ENCODE results near the gene DAAM2. TPM values are rescaled to one million over a fixed set of nuclear protein-coding genes. Genes with fewer than 3 reads are reported as not detected.

The DAAM2 gene
- total RNA-seq, 4 donors from 2014 or later: 36.5 to 154 (median 54.1) TPM

DNA sequence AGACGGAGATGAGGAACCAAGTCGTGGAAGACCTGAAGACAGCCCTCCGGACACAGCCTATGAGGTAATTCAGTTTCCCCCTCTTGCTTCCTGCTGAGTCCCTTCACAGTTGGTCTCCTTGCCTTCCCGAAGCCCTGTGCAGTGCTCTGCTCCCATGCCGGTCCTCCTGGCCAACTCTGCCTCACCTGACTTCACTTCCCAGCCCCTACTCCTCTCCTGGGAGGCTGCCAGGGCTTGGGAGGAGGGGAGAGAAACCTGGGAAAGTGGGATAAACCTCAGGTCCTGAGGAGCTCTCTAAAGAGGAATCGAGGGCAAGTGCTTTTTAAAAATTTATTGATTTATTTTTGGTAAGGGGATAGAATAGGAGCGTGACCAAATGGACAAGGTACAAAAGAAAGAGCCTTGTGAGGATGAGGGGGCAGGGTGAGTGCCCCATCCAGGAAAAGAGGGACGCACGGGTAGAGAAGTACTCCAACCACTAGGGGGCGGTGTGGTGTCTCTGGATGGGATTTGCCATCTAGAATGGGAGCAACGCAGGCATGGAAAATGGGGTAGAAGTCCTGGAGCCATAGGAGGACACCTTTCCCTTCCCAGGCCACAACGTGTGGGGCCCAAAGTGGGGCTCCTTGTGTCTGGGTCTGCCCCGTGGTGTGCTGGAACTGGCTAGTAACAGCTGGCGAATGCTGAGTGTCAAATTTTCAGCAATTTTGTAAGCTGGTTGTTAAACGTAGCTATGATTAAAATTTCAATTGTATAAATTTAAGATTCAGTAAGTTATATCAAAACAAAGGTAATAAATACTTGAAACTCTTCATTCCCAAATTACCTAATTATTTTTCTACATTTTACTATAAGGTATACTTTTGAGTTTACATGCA lies 73.1 kb downstream of the DAAM2 start:
- ATAC-seq (ENCODE audit: low FRiP score) (no peak), DNase-seq (ENCODE audit: low spot score) (peak; percentile 78)
- TF ChIP-seq, protein P1, sequence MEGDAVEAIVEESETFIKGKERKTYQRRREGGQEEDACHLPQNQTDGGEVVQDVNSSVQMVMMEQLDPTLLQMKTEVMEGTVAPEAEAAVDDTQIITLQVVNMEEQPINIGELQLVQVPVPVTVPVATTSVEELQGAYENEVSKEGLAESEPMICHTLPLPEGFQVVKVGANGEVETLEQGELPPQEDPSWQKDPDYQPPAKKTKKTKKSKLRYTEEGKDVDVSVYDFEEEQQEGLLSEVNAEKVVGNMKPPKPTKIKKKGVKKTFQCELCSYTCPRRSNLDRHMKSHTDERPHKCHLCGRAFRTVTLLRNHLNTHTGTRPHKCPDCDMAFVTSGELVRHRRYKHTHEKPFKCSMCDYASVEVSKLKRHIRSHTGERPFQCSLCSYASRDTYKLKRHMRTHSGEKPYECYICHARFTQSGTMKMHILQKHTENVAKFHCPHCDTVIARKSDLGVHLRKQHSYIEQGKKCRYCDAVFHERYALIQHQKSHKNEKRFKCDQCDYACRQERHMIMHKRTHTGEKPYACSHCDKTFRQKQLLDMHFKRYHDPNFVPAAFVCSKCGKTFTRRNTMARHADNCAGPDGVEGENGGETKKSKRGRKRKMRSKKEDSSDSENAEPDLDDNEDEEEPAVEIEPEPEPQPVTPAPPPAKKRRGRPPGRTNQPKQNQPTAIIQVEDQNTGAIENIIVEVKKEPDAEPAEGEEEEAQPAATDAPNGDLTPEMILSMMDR (IDR thresholded peaks at IDR 0.05): no peak

DNA sequence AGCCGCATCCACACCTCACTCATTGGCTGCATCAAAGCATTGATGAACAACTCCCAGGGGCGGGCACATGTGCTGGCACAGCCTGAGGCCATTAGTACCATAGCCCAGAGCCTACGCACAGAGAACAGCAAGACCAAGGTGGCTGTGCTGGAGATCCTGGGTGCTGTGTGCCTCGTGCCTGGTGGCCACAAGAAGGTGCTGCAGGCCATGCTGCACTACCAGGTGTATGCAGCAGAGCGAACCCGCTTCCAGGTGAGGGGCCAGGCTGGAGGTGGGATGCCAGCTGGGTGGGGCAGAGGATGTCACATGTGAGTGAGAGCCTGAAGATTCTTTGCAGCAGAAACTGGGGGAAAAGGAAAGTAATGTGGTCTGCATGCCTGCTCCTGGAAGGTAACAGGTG lies 75.4 kb downstream of the DAAM2 start:
- ATAC-seq (ENCODE audit: low FRiP score) (no peak), DNase-seq (ENCODE audit: low spot score) (no peak)
- TF ChIP-seq, protein P1 (IDR thresholded peaks at IDR 0.05): no peak

DNA sequence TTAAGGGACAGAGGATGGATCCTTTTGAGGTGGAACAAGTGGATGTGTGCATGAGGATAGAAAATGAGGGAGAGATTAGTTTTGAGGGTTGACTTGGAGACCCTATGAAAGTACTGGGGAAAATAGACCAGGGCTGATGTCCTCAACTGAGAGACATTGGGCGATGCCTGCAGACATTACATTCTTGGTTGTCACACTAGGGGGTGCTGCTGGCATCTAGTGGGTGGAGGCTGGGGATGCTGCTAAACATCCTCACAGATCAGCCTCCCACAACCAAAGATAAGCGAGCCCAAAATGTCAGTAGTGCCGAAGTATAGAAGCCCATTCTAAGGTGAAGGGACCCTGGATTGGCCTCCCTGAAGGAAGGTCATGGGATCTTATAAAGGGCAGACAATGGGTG lies 78.8 kb downstream of the DAAM2 start:
- DNase-seq (ENCODE audit: low spot score) (no peak), ATAC-seq (ENCODE audit: low FRiP score) (no peak)
- TF ChIP-seq, protein P1 (IDR thresholded peaks at IDR 0.05): no peak

DNA sequence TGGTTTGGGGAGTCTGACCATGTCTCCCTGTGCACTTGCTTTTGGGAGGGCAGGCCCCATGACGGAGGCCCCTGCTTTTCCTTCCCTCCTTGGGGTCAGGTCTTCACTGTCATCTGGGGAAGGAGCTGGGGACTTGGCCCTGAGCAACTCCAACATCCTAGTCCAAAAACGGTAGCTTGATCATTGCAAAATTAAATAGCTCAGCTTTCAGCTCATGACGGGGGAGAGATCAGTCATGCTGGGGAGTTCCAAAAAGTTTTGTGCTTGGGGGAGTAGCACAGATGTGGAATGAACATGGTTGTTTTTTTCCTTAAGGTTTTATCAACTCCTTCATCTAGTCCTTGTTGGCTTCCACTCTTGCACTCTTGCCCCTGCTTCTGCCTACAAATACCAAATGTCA lies 81.3 kb downstream of the DAAM2 start:
- DNase-seq (ENCODE audit: low spot score): no peak

DNA sequence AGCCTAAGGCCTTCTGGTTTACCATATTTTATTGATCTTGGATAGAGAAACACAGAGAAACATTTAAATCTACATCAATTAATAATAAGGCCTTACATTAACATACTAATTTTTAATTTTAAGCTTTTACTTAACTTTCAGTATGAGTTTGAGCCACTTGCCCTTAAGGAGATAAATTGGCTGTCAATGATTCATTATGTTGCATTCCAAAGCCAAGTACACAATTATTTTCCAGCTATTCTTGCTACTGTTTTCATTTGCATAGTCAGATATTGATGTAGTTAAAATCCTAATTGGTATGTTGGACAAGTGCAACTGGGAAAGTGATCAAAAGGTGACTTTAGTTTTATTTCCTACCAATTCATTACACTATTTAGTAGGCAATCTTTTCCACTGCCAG lies 83.9 kb downstream of the DAAM2 start:
- TF ChIP-seq, protein P1 (IDR thresholded peaks at IDR 0.05): no peak
- ATAC-seq (ENCODE audit: low FRiP score) (no peak), DNase-seq (ENCODE audit: low spot score) (no peak)

More for the DNA sequence above, 81.3 kb downstream of the DAAM2 start:
- no peak for ATAC-seq (ENCODE audit: low FRiP score)
- TF ChIP-seq, protein P1 (IDR thresholded peaks at IDR 0.05): no peak

DNA sequence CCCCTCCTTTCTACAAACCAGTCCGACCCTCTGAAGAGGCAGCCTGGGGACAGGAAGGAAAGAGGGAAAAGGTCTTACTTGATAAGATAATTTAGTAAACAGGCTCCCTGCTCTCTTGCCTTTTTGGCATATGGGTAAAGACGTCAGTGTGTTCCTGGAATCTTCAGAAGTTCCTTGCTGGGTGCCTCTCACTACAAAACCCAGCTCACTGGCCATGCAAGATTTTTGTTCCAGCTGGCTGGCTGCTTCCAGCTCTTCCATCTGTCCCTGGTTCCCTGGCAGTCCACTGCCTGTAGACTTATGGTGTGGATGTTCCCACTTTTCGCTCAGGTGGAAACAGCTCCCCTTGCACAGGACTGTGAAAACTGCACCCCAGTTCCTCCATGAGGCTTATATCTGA lies 84.7 kb downstream of the DAAM2 start:
- no peak for ATAC-seq (ENCODE audit: low FRiP score)
- TF ChIP-seq, protein P1 (IDR thresholded peaks at IDR 0.05): no peak
- no peak for DNase-seq (ENCODE audit: low spot score)

DNA sequence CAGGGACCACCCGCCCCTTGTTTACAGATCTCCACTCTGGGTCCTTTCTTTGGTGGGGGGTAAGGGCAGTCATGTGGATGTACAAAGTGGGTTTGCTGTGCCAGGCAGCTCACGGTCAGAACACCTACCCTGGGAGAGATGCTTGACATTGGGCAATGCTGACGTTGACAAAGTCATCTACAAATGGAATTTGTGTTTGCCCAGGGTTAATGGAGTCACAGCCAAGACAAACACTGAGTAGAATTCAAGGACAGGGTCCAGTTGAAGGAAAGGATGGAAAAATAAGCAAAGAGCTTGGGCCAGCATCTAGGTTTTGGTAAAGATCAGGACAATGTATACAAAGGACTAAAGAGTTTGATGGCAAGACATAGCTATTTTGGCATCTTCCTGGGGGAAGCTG lies 87.4 kb downstream of the DAAM2 start:
- no peak for DNase-seq (ENCODE audit: low spot score)
- ATAC-seq (ENCODE audit: low FRiP score): no peak
- TF ChIP-seq, protein P1 (IDR thresholded peaks at IDR 0.05): no peak

Data from omental fat pad (tissue), 4 donors.